Liver (tissue), 9 donors: ENCODE measurements around the gene ARHGEF16. TPM values are rescaled to one million over a fixed set of nuclear protein-coding genes. Genes with fewer than 3 reads are reported as not detected.

Experiments
- DNase-seq: peaks from one replicate; pipeline ENCODE4 v3.0.0-alpha.2; 2017; ENCODE audit warnings: low spot score
- H3K27ac ChIP-seq, 2 donors: one replicate each; pipeline ENCODE4 v1.7.0; 2013; ENCODE audit warnings: inconsistent platforms in 2 of 2, low read length in 2 of 2, control low read depth in 1 of 2, low read depth in 1 of 2, mild to moderate bottlenecking in 1 of 2
- H3K27me3 ChIP-seq, 4 donors: one replicate each; pipeline versions ENCODE4 v1.6.1 to v1.7.0; 2013; ENCODE audit warnings: low read length in 3 of 4, inconsistent platforms in 1 of 4, mild to moderate bottlenecking in 1 of 4, moderate library complexity in 1 of 4; ENCODE audit not compliant: control insufficient read depth in 4 of 4, insufficient read depth in 4 of 4
- H3K36me3 ChIP-seq, 4 donors: one replicate each; pipeline versions ENCODE4 v1.6.1 to v1.7.0; 2013; ENCODE audit warnings: low read length in 3 of 4, mild to moderate bottlenecking in 3 of 4, low read depth in 1 of 4, moderate library complexity in 1 of 4; ENCODE audit not compliant: control insufficient read depth in 4 of 4, insufficient read depth in 3 of 4
- H3K4me1 ChIP-seq, 4 donors: one replicate each; pipeline versions ENCODE4 v1.6.1 to v1.7.0; 2013; ENCODE audit warnings: low read length in 3 of 4, mild to moderate bottlenecking in 3 of 4, moderate library complexity in 1 of 4; ENCODE audit not compliant: control insufficient read depth in 4 of 4, insufficient read depth in 4 of 4
- H3K4me3 ChIP-seq, 3 donors: one replicate each; pipeline versions ENCODE4 v1.6.1 to v1.7.0; 2013; ENCODE audit warnings: low read length in 3 of 3, control low read depth in 1 of 3, low read depth in 1 of 3, mild to moderate bottlenecking in 1 of 3
- H3K9ac ChIP-seq, 2 donors: one replicate each; pipeline ENCODE4 v1.7.0; 2013; ENCODE audit warnings: low read length in 2 of 2, mild to moderate bottlenecking in 2 of 2, moderate library complexity in 2 of 2, control low read depth in 1 of 2, low read depth in 1 of 2
- H3K9me3 ChIP-seq, 4 donors: one replicate each; pipeline versions ENCODE4 v1.6.1 to v1.7.0; 2013; ENCODE audit warnings: low read length in 3 of 4; ENCODE audit not compliant: control insufficient read depth in 4 of 4
- ATF3 ChIP-seq: IDR thresholded peaks from 2 replicates; pipeline ENCODE4 v1.6.1; 2016; ENCODE audit warnings: antibody characterized with exemption
- CTCF ChIP-seq: fragments of 150-350 bp; IDR thresholded peaks from 2 replicates; pipeline ENCODE4 v1.5.1; 2017; ENCODE audit warnings: improper control_type of control experiment, low read depth, low read length; ENCODE audit not compliant: missing input control
- EGR1 ChIP-seq, 2 donors: IDR thresholded peaks; 2 replicates each; pipeline ENCODE4 v1.6.1; 2016 to 2018; ENCODE audit warnings: antibody characterized with exemption in 2 of 2, low read depth in 2 of 2
- FOXA1 ChIP-seq: IDR thresholded peaks from 2 replicates; pipeline ENCODE4 v1.6.1; 2016; ENCODE audit warnings: antibody characterized with exemption
- FOXA2 ChIP-seq: IDR thresholded peaks from 2 replicates; pipeline ENCODE4 v1.6.1; 2016; ENCODE audit warnings: antibody characterized with exemption
- GABPA ChIP-seq, 2 donors: IDR thresholded peaks in 1 of 2; conservative IDR thresholded peaks in 1 of 2; 2 replicates each; pipeline ENCODE4 v1.6.1; 2016; ENCODE audit warnings: antibody characterized with exemption in 2 of 2, mild to moderate bottlenecking in 1 of 2, moderate library complexity in 1 of 2
- HNF4A ChIP-seq, 2 donors: conservative IDR thresholded peaks; 2 replicates each; pipeline ENCODE4 v1.6.1; 2016; ENCODE audit warnings: antibody characterized with exemption in 2 of 2, mild to moderate bottlenecking in 2 of 2
- HNF4G ChIP-seq: IDR thresholded peaks from 2 replicates; pipeline ENCODE4 v1.6.1; 2016; ENCODE audit warnings: antibody characterized with exemption
- JUND ChIP-seq, 2 donors: IDR thresholded peaks; 2 replicates each; pipeline ENCODE4 v1.6.1; 2016; ENCODE audit warnings: antibody characterized with exemption in 2 of 2
- MAX ChIP-seq: IDR thresholded peaks from 2 replicates; pipeline ENCODE4 v1.6.1; 2016; ENCODE audit warnings: antibody characterized with exemption
- NR2F2 ChIP-seq: IDR thresholded peaks from 2 replicates; pipeline ENCODE4 v1.6.1; 2016; ENCODE audit warnings: antibody characterized with exemption
- RAD21 ChIP-seq, 2 donors: IDR thresholded peaks; 2 replicates each; pipeline ENCODE4 v1.6.1; 2016; ENCODE audit warnings: antibody characterized with exemption in 2 of 2, mild to moderate bottlenecking in 2 of 2
- RXRA ChIP-seq, 2 donors: IDR thresholded peaks; 2 replicates each; pipeline ENCODE4 v1.6.1; 2017 to 2018; ENCODE audit warnings: antibody characterized with exemption in 2 of 2, mild to moderate bottlenecking in 1 of 2
- SP1 ChIP-seq: IDR thresholded peaks from 2 replicates; pipeline ENCODE4 v1.6.1; 2018; ENCODE audit warnings: antibody characterized with exemption, mild to moderate bottlenecking
- TAF1 ChIP-seq: conservative IDR thresholded peaks from 2 replicates; pipeline ENCODE4 v1.6.1; 2016; ENCODE audit warnings: antibody characterized with exemption, mild to moderate bottlenecking
- YY1 ChIP-seq: IDR thresholded peaks from 2 replicates; pipeline ENCODE4 v1.6.1; 2016; ENCODE audit warnings: antibody characterized with exemption, mild to moderate bottlenecking
- WGBS: extraction: QIAGEN DNeasy Blood & Tissue Kit; methylation state at CpG from one replicate; pipeline ENCODE4 v1.1.7; 2013; 5-methylcytosine and 5-hydroxymethylcytosine counted together
- polyA plus RNA-seq, 2 donors: library from polyadenylated mRNA; stranded (reverse) in 1 of 2; unstranded in 1 of 2; fragments of 200-250 nt in 1 of 2; fragments of >200 nt in 1 of 2; fragmentation: Nextera tagmentation in 1 of 2; extraction: Ambion mirVana in 1 of 2; gene quantifications; one replicate each; pipeline versions ENCODE4 v1.2.1 to v1.2.3, GENCODE V29; 2013 to 2015
- total RNA-seq, 2 donors: library from RNA; depleted of rRNA; stranded (reverse); fragments of >200 nt; gene quantifications; one replicate each; pipeline ENCODE4 v1.2.3, GENCODE V29; 2014
- TF ChIP-seq, protein P1 (sequence below): IDR thresholded peaks from 2 replicates; pipeline ENCODE4 v1.6.1; 2016; ENCODE audit warnings: antibody characterized with exemption, mild to moderate bottlenecking
- TF ChIP-seq, protein P2 (sequence below): IDR thresholded peaks from 2 replicates; pipeline ENCODE4 v1.6.1; 2016; ENCODE audit warnings: antibody characterized with exemption
- donor health status: healthy.
- donor health status: healthy.
- donor health status: healthy.
- donor health status: healthy.
- donor health status: healthy.

Gene ARHGEF16
- total and polyA plus RNA-seq, 4 donors: 0.65 to 5.6 (median 2.8) TPM

- no peak overlapping the region for H3K9ac ChIP-seq
- TF ChIP-seq CTCF (no peak), RXRA (IDR thresholded peaks at IDR 0.05) (no peak), MAX (no peak), TAF1 (no peak), RAD21 (IDR thresholded peaks at IDR 0.05) (no peak), HNF4A (conservative IDR thresholded peaks at IDR 0.05) (no peak), JUND (IDR thresholded peaks at IDR 0.05) (no peak), EGR1 (IDR thresholded peaks at IDR 0.05; ENCODE audit: low read depth in 2 of 2) (no peak), FOXA2 (no peak), YY1 (no peak), FOXA1 (no peak), NR2F2 (no peak), HNF4G (no peak), SP1 (no peak), GABPA (IDR thresholded peaks at IDR 0.05 in 1 of 2, conservative IDR thresholded peaks at IDR 0.05 in 1 of 2) (no peak), ATF3 (no peak)
- TF ChIP-seq, protein P1, sequence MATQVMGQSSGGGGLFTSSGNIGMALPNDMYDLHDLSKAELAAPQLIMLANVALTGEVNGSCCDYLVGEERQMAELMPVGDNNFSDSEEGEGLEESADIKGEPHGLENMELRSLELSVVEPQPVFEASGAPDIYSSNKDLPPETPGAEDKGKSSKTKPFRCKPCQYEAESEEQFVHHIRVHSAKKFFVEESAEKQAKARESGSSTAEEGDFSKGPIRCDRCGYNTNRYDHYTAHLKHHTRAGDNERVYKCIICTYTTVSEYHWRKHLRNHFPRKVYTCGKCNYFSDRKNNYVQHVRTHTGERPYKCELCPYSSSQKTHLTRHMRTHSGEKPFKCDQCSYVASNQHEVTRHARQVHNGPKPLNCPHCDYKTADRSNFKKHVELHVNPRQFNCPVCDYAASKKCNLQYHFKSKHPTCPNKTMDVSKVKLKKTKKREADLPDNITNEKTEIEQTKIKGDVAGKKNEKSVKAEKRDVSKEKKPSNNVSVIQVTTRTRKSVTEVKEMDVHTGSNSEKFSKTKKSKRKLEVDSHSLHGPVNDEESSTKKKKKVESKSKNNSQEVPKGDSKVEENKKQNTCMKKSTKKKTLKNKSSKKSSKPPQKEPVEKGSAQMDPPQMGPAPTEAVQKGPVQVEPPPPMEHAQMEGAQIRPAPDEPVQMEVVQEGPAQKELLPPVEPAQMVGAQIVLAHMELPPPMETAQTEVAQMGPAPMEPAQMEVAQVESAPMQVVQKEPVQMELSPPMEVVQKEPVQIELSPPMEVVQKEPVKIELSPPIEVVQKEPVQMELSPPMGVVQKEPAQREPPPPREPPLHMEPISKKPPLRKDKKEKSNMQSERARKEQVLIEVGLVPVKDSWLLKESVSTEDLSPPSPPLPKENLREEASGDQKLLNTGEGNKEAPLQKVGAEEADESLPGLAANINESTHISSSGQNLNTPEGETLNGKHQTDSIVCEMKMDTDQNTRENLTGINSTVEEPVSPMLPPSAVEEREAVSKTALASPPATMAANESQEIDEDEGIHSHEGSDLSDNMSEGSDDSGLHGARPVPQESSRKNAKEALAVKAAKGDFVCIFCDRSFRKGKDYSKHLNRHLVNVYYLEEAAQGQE: no peak
- TF ChIP-seq, protein P2, sequence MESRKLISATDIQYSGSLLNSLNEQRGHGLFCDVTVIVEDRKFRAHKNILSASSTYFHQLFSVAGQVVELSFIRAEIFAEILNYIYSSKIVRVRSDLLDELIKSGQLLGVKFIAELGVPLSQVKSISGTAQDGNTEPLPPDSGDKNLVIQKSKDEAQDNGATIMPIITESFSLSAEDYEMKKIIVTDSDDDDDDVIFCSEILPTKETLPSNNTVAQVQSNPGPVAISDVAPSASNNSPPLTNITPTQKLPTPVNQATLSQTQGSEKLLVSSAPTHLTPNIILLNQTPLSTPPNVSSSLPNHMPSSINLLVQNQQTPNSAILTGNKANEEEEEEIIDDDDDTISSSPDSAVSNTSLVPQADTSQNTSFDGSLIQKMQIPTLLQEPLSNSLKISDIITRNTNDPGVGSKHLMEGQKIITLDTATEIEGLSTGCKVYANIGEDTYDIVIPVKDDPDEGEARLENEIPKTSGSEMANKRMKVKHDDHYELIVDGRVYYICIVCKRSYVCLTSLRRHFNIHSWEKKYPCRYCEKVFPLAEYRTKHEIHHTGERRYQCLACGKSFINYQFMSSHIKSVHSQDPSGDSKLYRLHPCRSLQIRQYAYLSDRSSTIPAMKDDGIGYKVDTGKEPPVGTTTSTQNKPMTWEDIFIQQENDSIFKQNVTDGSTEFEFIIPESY: no peak
- no peak for DNase-seq
- H3K36me3 ChIP-seq: no peaks in the 10 kb centered on the region
- H3K4me1 ChIP-seq: peaks cover 0 to 9% (median 6%) of the 10 kb centered on the region in 4 donors
- 90% methylated on average over 30 of the region's 30 CpGs for WGBS
- H3K27me3 ChIP-seq: no peaks in the 10 kb centered on the region
- peak overlapping the region in 1 of 2 donors; percentile 35 for H3K27ac ChIP-seq
- no peaks in the 10 kb centered on the region for H3K9me3 ChIP-seq
- no peak overlapping the region for H3K4me3 ChIP-seq
Observed at GRCh38 chr1:3479511-3480368, 25.3 kb downstream of the ARHGEF16 start.
